ENCODE measurements around the gene TP53BP2.
"Not testable (repeated sequence)": the region's sequence is repeated elsewhere in the genome, so short reads cannot be mapped to it uniquely, and the experiment has no call there.

TP53BP2 gene

DNA sequence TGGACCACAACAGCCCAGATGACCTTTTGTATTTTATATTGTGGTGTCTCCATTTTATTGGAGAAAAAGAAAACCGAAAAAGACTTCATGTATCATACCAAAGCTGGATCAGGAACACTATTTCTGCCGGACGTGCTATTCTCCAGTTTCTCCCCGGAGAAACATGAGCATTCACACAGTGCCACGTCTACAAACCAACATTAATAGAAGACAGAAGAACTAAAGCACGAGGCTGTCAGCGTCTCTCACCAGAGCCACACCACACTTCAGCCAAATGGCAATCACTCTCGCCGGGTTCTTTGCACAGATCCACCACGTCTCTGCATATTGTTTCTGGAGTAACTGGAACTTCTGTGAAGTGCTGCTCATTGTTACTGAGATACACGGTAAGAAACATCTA, 24.8 kb downstream of the TP53BP2 start:
- intact Hi-C loops (cut with DNase I; ENCODE audit: low total_unique reads) = no loop called here
- TF ChIP-seq, protein P1, sequence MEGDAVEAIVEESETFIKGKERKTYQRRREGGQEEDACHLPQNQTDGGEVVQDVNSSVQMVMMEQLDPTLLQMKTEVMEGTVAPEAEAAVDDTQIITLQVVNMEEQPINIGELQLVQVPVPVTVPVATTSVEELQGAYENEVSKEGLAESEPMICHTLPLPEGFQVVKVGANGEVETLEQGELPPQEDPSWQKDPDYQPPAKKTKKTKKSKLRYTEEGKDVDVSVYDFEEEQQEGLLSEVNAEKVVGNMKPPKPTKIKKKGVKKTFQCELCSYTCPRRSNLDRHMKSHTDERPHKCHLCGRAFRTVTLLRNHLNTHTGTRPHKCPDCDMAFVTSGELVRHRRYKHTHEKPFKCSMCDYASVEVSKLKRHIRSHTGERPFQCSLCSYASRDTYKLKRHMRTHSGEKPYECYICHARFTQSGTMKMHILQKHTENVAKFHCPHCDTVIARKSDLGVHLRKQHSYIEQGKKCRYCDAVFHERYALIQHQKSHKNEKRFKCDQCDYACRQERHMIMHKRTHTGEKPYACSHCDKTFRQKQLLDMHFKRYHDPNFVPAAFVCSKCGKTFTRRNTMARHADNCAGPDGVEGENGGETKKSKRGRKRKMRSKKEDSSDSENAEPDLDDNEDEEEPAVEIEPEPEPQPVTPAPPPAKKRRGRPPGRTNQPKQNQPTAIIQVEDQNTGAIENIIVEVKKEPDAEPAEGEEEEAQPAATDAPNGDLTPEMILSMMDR (IDR thresholded peaks at IDR 0.05) = no peak
- Histone ChIP-seq H3K27me3 (no peaks in the 10 kb centered on the region), H3K36me3 (peaks cover 0 to 24% (median 7%) of the 10 kb centered on the region in 3 donors), H3K4me3 (no peak overlapping the region), H3K27ac (peak overlapping the region in 1 of 2 donors; percentile 52), H3K4me1 (peaks cover 0 to 72% (median 19%) of the 10 kb centered on the region in 4 donors), H3K9me3 (no peaks in the 10 kb centered on the region)
- no peak for DNase-seq

GRCh38 chr1:223820515-223820858, 25.3 kb downstream of the TP53BP2 start:
- H3K9me3 ChIP-seq = no peaks in the 10 kb centered on the region
- no peak overlapping the region for H3K4me3 ChIP-seq
- peaks cover 0 to 72% (median 19%) of the 10 kb centered on the region in 4 donors for H3K4me1 ChIP-seq
- TF ChIP-seq, protein P1 (IDR thresholded peaks at IDR 0.05) = no peak
- H3K27ac ChIP-seq = peak overlapping the region in 1 of 2 donors; percentile 52
- no peak for DNase-seq
- no peaks in the 10 kb centered on the region for H3K27me3 ChIP-seq
- intact Hi-C loops (cut with DNase I; ENCODE audit: low total_unique reads) = no loop called here
- peaks cover 0 to 24% (median 7%) of the 10 kb centered on the region in 3 donors for H3K36me3 ChIP-seq

GRCh38 chr1:223819730-223820514, 25.8 kb downstream of the TP53BP2 start:
- Histone ChIP-seq H3K4me3 (no peak overlapping the region), H3K27me3 (no peaks in the 10 kb centered on the region), H3K4me1 (peaks cover 0 to 72% (median 20%) of the 10 kb centered on the region in 4 donors), H3K27ac (peak overlapping the region in 1 of 2 donors; percentile 52), H3K36me3 (peaks cover 0 to 24% (median 7%) of the 10 kb centered on the region in 3 donors), H3K9me3 (no peaks in the 10 kb centered on the region)
- TF ChIP-seq, protein P1 (IDR thresholded peaks at IDR 0.05) = no peak
- DNase-seq = no peak
- intact Hi-C loops (cut with DNase I; ENCODE audit: low total_unique reads) = no loop called here

DNA sequence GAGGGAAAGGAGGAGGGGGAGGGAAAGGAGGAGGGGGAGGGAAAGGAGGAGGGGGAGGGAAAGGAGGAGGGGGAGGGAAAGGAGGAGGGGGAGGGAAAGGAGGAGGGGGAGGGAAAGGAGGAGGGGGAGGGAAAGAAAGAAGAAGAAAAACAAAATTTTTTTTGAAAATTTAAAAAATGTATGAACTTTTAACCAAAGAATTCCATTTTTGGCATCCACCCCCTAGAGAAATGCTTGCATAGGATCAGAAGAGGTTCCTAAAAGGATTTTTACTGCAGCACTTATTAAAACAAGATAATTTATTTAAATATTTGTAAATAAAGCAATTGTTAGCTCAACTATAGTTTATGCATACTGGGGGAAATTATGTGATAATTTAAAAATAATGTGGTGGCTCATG, 28.5 kb downstream of the TP53BP2 start:
- H3K9me3 ChIP-seq; intact Hi-C loops (cut with DNase I; ENCODE audit: low total_unique reads); H3K27ac ChIP-seq; DNase-seq; H3K4me3 ChIP-seq; H3K27me3 ChIP-seq: not testable (repeated sequence)
- peaks cover 18 to 42% (median 20%) of the 10 kb centered on the region in 3 donors for H3K36me3 ChIP-seq
- peaks cover 0 to 58% (median 17%) of the 10 kb centered on the region in 4 donors for H3K4me1 ChIP-seq

DNA sequence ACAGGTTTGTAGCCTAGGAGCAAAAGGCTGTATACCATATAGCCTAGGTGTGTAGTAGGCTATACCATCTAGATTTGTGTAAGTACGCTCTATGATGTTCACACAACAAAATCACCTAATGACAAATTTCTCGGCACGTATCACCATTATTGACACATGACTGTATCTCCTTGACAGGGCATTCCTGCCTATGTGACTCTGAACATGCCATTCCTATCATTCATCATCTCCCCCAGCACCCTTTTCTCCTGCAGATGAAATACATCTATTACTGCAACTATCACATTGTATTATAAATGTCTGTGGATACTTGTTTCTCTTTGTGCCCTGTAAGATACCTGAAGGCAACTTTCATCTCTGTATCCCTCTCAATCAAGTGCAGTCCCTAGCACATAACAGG, 29.9 kb downstream of the TP53BP2 start:
- TF ChIP-seq, protein P1 (IDR thresholded peaks at IDR 0.05) = no peak
- no peak for DNase-seq
- Histone ChIP-seq H3K27ac (no peak overlapping the region), H3K27me3 (no peaks in the 10 kb centered on the region), H3K36me3 (peaks cover 21 to 45% (median 22%) of the 10 kb centered on the region in 3 donors), H3K9me3 (no peaks in the 10 kb centered on the region), H3K4me3 (no peak overlapping the region), H3K4me1 (peaks cover 0 to 46% (median 16%) of the 10 kb centered on the region in 4 donors)
- intact Hi-C loops (cut with DNase I; ENCODE audit: low total_unique reads) = no loop called here

DNA sequence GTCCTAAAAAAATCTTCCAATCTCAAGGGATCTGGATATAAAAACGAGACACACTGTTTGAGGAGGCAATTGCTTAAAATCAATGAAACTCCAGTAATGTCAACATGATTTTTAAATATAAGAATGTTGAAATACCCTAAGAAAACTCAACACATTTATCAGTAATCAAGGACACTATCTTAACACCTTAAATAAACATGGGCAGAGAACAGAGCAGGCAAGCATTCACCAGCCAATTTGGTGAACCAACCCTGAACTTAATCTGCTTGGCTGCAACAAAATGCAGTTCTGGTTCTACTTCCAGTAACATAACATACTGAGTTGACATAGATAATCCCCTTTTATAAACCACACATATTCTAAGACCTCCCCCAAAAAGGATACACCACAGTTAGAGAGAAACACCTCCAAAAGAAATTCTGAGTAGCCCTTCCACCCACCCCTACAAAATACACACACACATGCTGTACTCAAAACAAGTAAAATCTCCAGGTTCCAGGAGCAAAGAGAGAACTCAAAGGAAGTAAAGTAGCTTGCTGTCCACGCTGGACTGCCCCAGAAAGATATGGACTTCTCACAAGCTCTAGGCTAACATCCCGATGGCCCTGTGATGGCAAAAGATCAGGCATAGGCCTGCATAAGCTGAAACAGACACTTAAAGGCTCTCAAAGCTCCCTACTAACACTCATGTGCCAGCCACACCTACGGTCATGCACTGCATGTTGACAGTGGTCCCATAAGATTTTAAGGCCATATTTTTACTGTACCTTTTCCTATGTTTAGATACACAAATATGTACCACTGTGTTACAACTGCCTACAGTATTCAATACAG, 30.5 kb downstream of the TP53BP2 start:
- no peaks in the 10 kb centered on the region for H3K27me3 ChIP-seq
- no peaks in the 10 kb centered on the region for H3K9me3 ChIP-seq
- intact Hi-C loops (cut with DNase I; ENCODE audit: low total_unique reads) = no loop called here
- H3K36me3 ChIP-seq = peaks cover 21 to 42% (median 22%) of the 10 kb centered on the region in 3 donors
- DNase-seq = no peak
- no peak overlapping the region for H3K4me3 ChIP-seq
- H3K4me1 ChIP-seq = peaks cover 0 to 40% (median 12%) of the 10 kb centered on the region in 4 donors
- no peak overlapping the region for H3K27ac ChIP-seq
- TF ChIP-seq, protein P1 (IDR thresholded peaks at IDR 0.05) = no peak
